Measurements from ENCODE around the gene ACSL6. TPM values are rescaled to one million over a fixed set of nuclear protein-coding genes. Genes with fewer than 3 reads are reported as not detected.

Gene ACSL6
- total and polyA plus RNA-seq, 10 of the 15 experiments (the other 5 are each of a cell fraction or from before 2014, with no cell fraction given): 0.06 to 0.53 TPM; not detected in 8

GRCh38 chr5:131952301-131952857 lies 59.1 kb downstream of the ACSL6 start:
- intact Hi-C loops (cut with micrococcal nuclease; ENCODE audit: unreplicated experiment): no loop called here
- CTCF ChIA-PET: interaction anchor here (1.0 kb wide), 1 partner anchor 16 kb away, joined by 3 read pairs; no protein-coding TSS in a partner anchor
- Histone ChIP-seq H3K79me2 (ENCODE audit: control insufficient read depth, insufficient read depth, low read length) (no peaks in the 10 kb centered on the region), H3K9me3 (replicated peaks; ENCODE audit: control insufficient read depth, insufficient read depth, low read length) (no peaks in the 10 kb centered on the region), H4K20me1 (ENCODE audit: control insufficient read depth, insufficient read depth) (no peaks in the 10 kb centered on the region), H3K9ac (ENCODE audit: control insufficient read depth, insufficient read depth, low read length) (no peak overlapping the region), H2AFZ (ENCODE audit: control insufficient read depth, low read depth, low read length) (no peak overlapping the region), H3K4me3 (no peak overlapping the region), H3K4me1 (ENCODE audit: control insufficient read depth, insufficient read depth, low read length) (no peaks in the 10 kb centered on the region), H3K27ac (ENCODE audit: control insufficient read depth, insufficient read depth) (no peak overlapping the region), H3K36me3 (ENCODE audit: control insufficient read depth in 2 of 2, insufficient read depth in 2 of 2, low read length in 1 of 2) (no peaks in the 10 kb centered on the region), H3K27me3 (replicated peaks in 1 of 2; ENCODE audit: control insufficient read depth in 2 of 2, insufficient read depth in 2 of 2, low read length in 1 of 2) (peaks cover 0 to 2% of the 10 kb centered on the region in 2 experiments; a peak in 3 of 4 replicates), H3K4me2 (ENCODE audit: control insufficient read depth, insufficient read depth) (no peak overlapping the region)
- WGBS (ENCODE audit: insufficient coverage, insufficient replicate concordance, low lambda C conversion rate, missing lambda C conversion rate): 54% methylated on average over 3 of the region's 3 CpGs
- no peak for FAIRE-seq
- SMC1A ChIA-PET (ENCODE audit: uncharacterized antibody, unreplicated experiment): no interaction called here
- POLR2A ChIA-PET: no interaction called here
- in situ Hi-C loops (cut with MboI): no loop called here
- no peak for ATAC-seq
- TF ChIP-seq REST (IDR thresholded peaks at IDR 0.05; ENCODE audit: low read depth, low read length) (peak; percentile 55; the same call in 1 of the 2 replicates), IRF4 (IDR thresholded peaks at IDR 0.05; ENCODE audit: low read depth, low read length) (no peak)
- no peak for DNase-seq (ENCODE audit: low read depth, low spot score)
- BruUV-seq (replicated peaks): no TSS peak
- RAD21 ChIA-PET (ENCODE audit: unreplicated experiment): no interaction called here

- Histone ChIP-seq H3K27ac (ENCODE audit: control insufficient read depth, insufficient read depth) (no peak overlapping the region), H3K79me2 (ENCODE audit: control insufficient read depth, insufficient read depth, low read length) (no peaks in the 10 kb centered on the region), H4K20me1 (ENCODE audit: control insufficient read depth, insufficient read depth) (no peaks in the 10 kb centered on the region), H3K4me2 (ENCODE audit: control insufficient read depth, insufficient read depth) (no peak overlapping the region), H2AFZ (ENCODE audit: control insufficient read depth, low read depth, low read length) (no peak overlapping the region), H3K27me3 (replicated peaks in 1 of 2; ENCODE audit: control insufficient read depth in 2 of 2, insufficient read depth in 2 of 2, low read length in 1 of 2) (peaks cover 0 to 2% of the 10 kb centered on the region in 2 experiments; a peak in 3 of 4 replicates), H3K4me3 (no peak overlapping the region), H3K9ac (ENCODE audit: control insufficient read depth, insufficient read depth, low read length) (no peak overlapping the region), H3K36me3 (ENCODE audit: control insufficient read depth in 2 of 2, insufficient read depth in 2 of 2, low read length in 1 of 2) (no peaks in the 10 kb centered on the region), H3K4me1 (ENCODE audit: control insufficient read depth, insufficient read depth, low read length) (no peaks in the 10 kb centered on the region), H3K9me3 (replicated peaks; ENCODE audit: control insufficient read depth, insufficient read depth, low read length) (no peaks in the 10 kb centered on the region)
- DNase-seq (ENCODE audit: low read depth, low spot score) (no peak), ATAC-seq (no peak), FAIRE-seq (no peak)
- SMC1A ChIA-PET (ENCODE audit: uncharacterized antibody, unreplicated experiment): no interaction called here
- RAD21 ChIA-PET (ENCODE audit: unreplicated experiment): no interaction called here
- CTCF ChIA-PET: no interaction called here
- intact Hi-C loops (cut with micrococcal nuclease; ENCODE audit: unreplicated experiment): no loop called here
- POLR2A ChIA-PET: no interaction called here
- BruUV-seq (replicated peaks): no TSS peak
- in situ Hi-C loops (cut with MboI): no loop called here
- 20% methylated on average over 1 of the region's 1 CpG for WGBS (ENCODE audit: insufficient coverage, insufficient replicate concordance, low lambda C conversion rate, missing lambda C conversion rate)
- TF ChIP-seq FOXK2 (IDR thresholded peaks at IDR 0.05): no peak
- no peak for TF ChIP-seq CBX3 (IDR thresholded peaks at IDR 0.05; ENCODE audit: borderline replicate concordance, low read depth)
- no peak for TF ChIP-seq SREBF2 (IDR thresholded peaks at IDR 0.05; ENCODE audit: low read length)
- no peak for TF ChIP-seq HCFC1 (IDR thresholded peaks at IDR 0.05; ENCODE audit: low read length)
- no peak for TF ChIP-seq KAT2A (conservative IDR thresholded peaks at IDR 0.05; ENCODE audit: control insufficient read depth, low read depth, low read length)
- no peak for TF ChIP-seq JUNB (IDR thresholded peaks at IDR 0.05)
- no peak for TF ChIP-seq RELA (IDR thresholded peaks at IDR 0.05; ENCODE audit: borderline replicate concordance, partially characterized antibody)
- TF ChIP-seq MTA2 (IDR thresholded peaks at IDR 0.05; ENCODE audit: low read depth): no peak
- TF ChIP-seq FOXM1 (IDR thresholded peaks at IDR 0.05; ENCODE audit: low read depth, low read length): no peak
- TF ChIP-seq RB1 (IDR thresholded peaks at IDR 0.05; ENCODE audit: borderline replicate concordance): no peak
- TF ChIP-seq PAX8 (IDR thresholded peaks at IDR 0.05): no peak
- TF ChIP-seq RELB (IDR thresholded peaks at IDR 0.05; ENCODE audit: low read depth): no peak
- TF ChIP-seq WRNIP1 (IDR thresholded peaks at IDR 0.05; ENCODE audit: borderline replicate concordance, low read depth, low read length): no peak
Measured at GRCh38 chr5:131950706-131951105, 60.8 kb downstream of the ACSL6 start.
